NCI-H345 (cell line): ENCODE measurements around the gene ASB11.
"Not testable (repeated sequence)": the region's sequence is repeated elsewhere in the genome, so short reads cannot be mapped to it uniquely, and the experiment has no call there.

Experiments
- DNase-seq: peaks from one replicate; lab custom pipeline; 2025; lab: John Stamatoyannopoulos, UW

Gene ASB11

GRCh38 chrX:15305899-15306298 is 9.5 kb downstream of the ASB11 start:
- DNase-seq: not testable (repeated sequence)

GRCh38 chrX:15301924-15302323 is 13.5 kb downstream of the ASB11 start:
- DNase-seq: no peak

- no peak for DNase-seq
These were observed 15.2 kb downstream of the ASB11 start for GRCh38 chrX:15299941-15300851.

- DNase-seq: no peak
These were observed 16.7 kb downstream of the ASB11 start for GRCh38 chrX:15298780-15299179.

GRCh38 chrX:15298201-15298600 is 17.2 kb downstream of the ASB11 start:
- DNase-seq: no peak

- DNase-seq: no peak
These were observed 22.0 kb downstream of the ASB11 start for GRCh38 chrX:15293451-15293850.

- DNase-seq: no peak
These were observed 22.6 kb downstream of the ASB11 start for GRCh38 chrX:15292861-15293260.

- no peak for DNase-seq
These were observed 37.8 kb downstream of the ASB11 start for GRCh38 chrX:15277604-15278003.

GRCh38 chrX:15274946-15275345 is 40.5 kb downstream of the ASB11 start:
- no peak for DNase-seq

GRCh38 chrX:15273275-15273674 is 42.2 kb downstream of the ASB11 start:
- DNase-seq: not testable (repeated sequence)

GRCh38 chrX:15271757-15272156 is 43.7 kb downstream of the ASB11 start:
- DNase-seq: no peak

GRCh38 chrX:15269618-15270521 is 45.6 kb downstream of the ASB11 start, which contains the start of gene ASB9:
ASB9 (minus strand) TSS chrX:15270083; CDS start chrX:15269874, 209 bp downstream.
- DNase-seq: no peak

- peak; percentile 4 for DNase-seq
These were observed 46.3 kb downstream of the ASB11 start for GRCh38 chrX:15269120-15269519.

GRCh38 chrX:15254852-15255251 is 60.6 kb downstream of the ASB11 start:
- DNase-seq: no peak

GRCh38 chrX:15245896-15246295 is 69.5 kb downstream of the ASB11 start:
- DNase-seq: no peak

GRCh38 chrX:15244421-15244820 is 71.0 kb downstream of the ASB11 start:
- no peak for DNase-seq

- peak; percentile 51 for DNase-seq
These were observed 72.4 kb downstream of the ASB11 start for GRCh38 chrX:15242899-15243555.

- no peak for DNase-seq
These were observed 74.1 kb downstream of the ASB11 start for GRCh38 chrX:15241301-15241700.

GRCh38 chrX:15240414-15240813 is 75.0 kb downstream of the ASB11 start:
- no peak for DNase-seq

GRCh38 chrX:15236146-15236545 is 79.3 kb downstream of the ASB11 start:
- DNase-seq: no peak

- no peak for DNase-seq
These were observed 80.4 kb downstream of the ASB11 start for GRCh38 chrX:15235001-15235400.

- no peak for DNase-seq
These were observed 81.9 kb downstream of the ASB11 start for GRCh38 chrX:15233416-15234015.
